H9 (cell line): ENCODE measurements around the gene DMD. TPM values are rescaled to one million over a fixed set of nuclear protein-coding genes. Genes with fewer than 3 reads are reported as not detected.

ENCODE experiments used
- DNase-seq: peaks from one replicate; pipeline ENCODE4 v3.0.0-alpha.2; 2017
- H2AFZ ChIP-seq: one replicate; pipeline ENCODE4 v1.6.1; 2013; ENCODE audit warnings: mild to moderate bottlenecking, low read length, control low read depth, moderate library complexity
- H2AK5ac ChIP-seq: 2 replicates; pipeline ENCODE4 v1.6.1; 2013; ENCODE audit warnings: low read length, control low read depth, mixed read lengths; ENCODE audit not compliant: insufficient read length
- H2BK120ac ChIP-seq: one replicate; pipeline ENCODE4 v1.6.1; 2013; ENCODE audit warnings: low read depth, mild to moderate bottlenecking, low read length, control low read depth, inconsistent platforms; ENCODE audit not compliant: poor library complexity, severe bottlenecking
- H2BK12ac ChIP-seq: 2 replicates; pipeline ENCODE4 v1.6.1; 2013; ENCODE audit warnings: low read length, control low read depth, mixed read lengths, low read depth; ENCODE audit not compliant: insufficient read length
- H2BK15ac ChIP-seq: 2 replicates; pipeline ENCODE4 v1.6.1; 2013; ENCODE audit warnings: low read depth, low read length, control low read depth
- H2BK20ac ChIP-seq: one replicate; pipeline ENCODE4 v1.6.1; 2013; ENCODE audit warnings: low read depth, mild to moderate bottlenecking, low read length, control low read depth, inconsistent platforms; ENCODE audit not compliant: poor library complexity, severe bottlenecking
- H2BK5ac ChIP-seq: 2 replicates; pipeline ENCODE4 v1.6.1; 2013; ENCODE audit warnings: low read length, control low read depth, mixed read lengths; ENCODE audit not compliant: insufficient read length
- H3K14ac ChIP-seq: 2 replicates; pipeline ENCODE4 v1.6.1; 2013; ENCODE audit warnings: low read length, control low read depth; ENCODE audit not compliant: insufficient read depth
- H3K18ac ChIP-seq: 2 replicates; pipeline ENCODE4 v1.6.1; 2013; ENCODE audit warnings: low read depth, mild to moderate bottlenecking, mixed read lengths, low read length, control low read depth; ENCODE audit not compliant: insufficient read length
- H3K23ac ChIP-seq: 2 replicates; pipeline ENCODE4 v1.6.1; 2013; ENCODE audit warnings: low read length, control low read depth, mixed read lengths, low read depth; ENCODE audit not compliant: insufficient read length
- H3K23me2 ChIP-seq: 2 replicates; pipeline ENCODE4 v1.6.1; 2013; ENCODE audit warnings: low read depth, mild to moderate bottlenecking, mixed read lengths, low read length, control low read depth; ENCODE audit not compliant: insufficient read length, poor library complexity, severe bottlenecking
- H3K27ac ChIP-seq: 2 replicates; pipeline ENCODE4 v1.5.1; 2013; ENCODE audit warnings: low read length, control low read depth, mixed read lengths, low read depth; ENCODE audit not compliant: insufficient read length
- H3K27me3 ChIP-seq: 2 replicates; pipeline ENCODE4 v1.6.1; 2013; ENCODE audit warnings: low read length, control low read depth, inconsistent platforms; ENCODE audit not compliant: insufficient read depth
- H3K4ac ChIP-seq: 2 replicates; pipeline ENCODE4 v1.6.1; 2013; ENCODE audit warnings: low read depth, mild to moderate bottlenecking, control low read depth, inconsistent platforms, low read length, moderate library complexity
- H3K4me1 ChIP-seq: 2 replicates; pipeline ENCODE4 v1.6.1; 2013; ENCODE audit warnings: low read length, control low read depth, inconsistent platforms; ENCODE audit not compliant: insufficient read depth
- H3K4me2 ChIP-seq: 2 replicates; pipeline ENCODE4 v1.6.1; 2013; ENCODE audit warnings: low read length, control low read depth, mixed read lengths; ENCODE audit not compliant: insufficient read length, insufficient read depth
- H3K56ac ChIP-seq: 2 replicates; pipeline ENCODE4 v1.6.1; 2013; ENCODE audit warnings: low read depth, mild to moderate bottlenecking, mixed read lengths, low read length, control low read depth; ENCODE audit not compliant: insufficient read length
- H3K79me1 ChIP-seq: 2 replicates; pipeline ENCODE4 v1.6.1; 2013; ENCODE audit warnings: low read depth, mild to moderate bottlenecking, moderate library complexity, low read length, control low read depth, inconsistent platforms; ENCODE audit not compliant: insufficient read depth, poor library complexity, severe bottlenecking
- H3K79me2 ChIP-seq: 2 replicates; pipeline ENCODE4 v1.6.1; 2013; ENCODE audit warnings: low read length, control low read depth, inconsistent platforms; ENCODE audit not compliant: insufficient read depth
- H3K9ac ChIP-seq: 2 replicates; pipeline ENCODE4 v1.6.1; 2013; ENCODE audit warnings: low read length, control low read depth, mixed read lengths; ENCODE audit not compliant: insufficient read length; ENCODE audit errors: extremely low read depth
- H3K9me3 ChIP-seq: one replicate; pipeline ENCODE4 v1.6.1; 2013; ENCODE audit warnings: low read depth, low read length, inconsistent platforms; ENCODE audit not compliant: control insufficient read depth
- H3T11ph ChIP-seq: one replicate; pipeline ENCODE4 v1.6.1; 2013; ENCODE audit warnings: mild to moderate bottlenecking, low read length, control low read depth, inconsistent platforms
- H4K20me1 ChIP-seq: one replicate; pipeline ENCODE4 v1.6.1; 2013; ENCODE audit not compliant: control insufficient read depth, insufficient read length, insufficient read depth
- H4K5ac ChIP-seq: 2 replicates; pipeline ENCODE4 v1.6.1; 2013; ENCODE audit warnings: low read depth, mild to moderate bottlenecking, mixed read lengths, low read length, control low read depth; ENCODE audit not compliant: insufficient read length
- H4K8ac ChIP-seq: replicated peaks from 2 replicates; pipeline ENCODE4 v1.6.1; 2013; ENCODE audit warnings: low read length, control low read depth, mixed read lengths, low read depth; ENCODE audit not compliant: insufficient read length
- H4K91ac ChIP-seq: 2 replicates; pipeline ENCODE4 v1.6.1; 2013; ENCODE audit warnings: low read depth, mild to moderate bottlenecking, moderate library complexity, mixed read lengths, low read length, control low read depth; ENCODE audit not compliant: insufficient read length
- H3K27ac Mint-ChIP-seq, 3 experiments: 2 replicates in 2 of 3; 3 replicates in 1 of 3; pipeline ENCODE4 v1.8.0; 2020 to 2021; ENCODE audit warnings: mixed read lengths in 3 of 3, mild to moderate bottlenecking in 1 of 3, moderate library complexity in 1 of 3
- H3K27me3 Mint-ChIP-seq: 2 replicates; pipeline ENCODE4 v1.8.0; 2021; ENCODE audit warnings: low read depth, mild to moderate bottlenecking, moderate library complexity, mixed read lengths
- H3K36me3 Mint-ChIP-seq, 3 experiments: 2 replicates in 2 of 3; 3 replicates in 1 of 3; pipeline ENCODE4 v1.8.0; 2020 to 2021; ENCODE audit warnings: low read depth in 3 of 3, mixed read lengths in 3 of 3; ENCODE audit not compliant: insufficient read depth in 1 of 3
- H3K4me1 Mint-ChIP-seq, 2 experiments: 2 replicates each; pipeline ENCODE4 v1.8.0; 2020; ENCODE audit warnings: mixed read lengths in 2 of 2
- H3K4me3 Mint-ChIP-seq, 2 experiments: 2 replicates in 1 of 2; 3 replicates in 1 of 2; pipeline ENCODE4 v1.8.0; 2020 to 2021; ENCODE audit warnings: mild to moderate bottlenecking in 2 of 2, mixed read lengths in 2 of 2, moderate library complexity in 1 of 2
- H3K9me3 Mint-ChIP-seq, 2 experiments: 2 replicates in 1 of 2; 3 replicates in 1 of 2; pipeline ENCODE4 v1.8.0; 2020; ENCODE audit warnings: mild to moderate bottlenecking in 2 of 2, mixed read lengths in 2 of 2, moderate library complexity in 1 of 2
- CTCF ChIP-seq: fragments of 200-600 bp; sonication (generic); conservative IDR thresholded peaks from 3 replicates; pipeline ENCODE4 v1.8.0; 2021; ENCODE audit warnings: antibody characterized with exemption, mild to moderate bottlenecking
- WGBS: extraction: QIAGEN DNeasy Blood & Tissue Kit; methylation state at CpG from one replicate; pipeline ENCODE4 v1.1.7; 2013; ENCODE audit warnings: missing lambda C conversion rate, low lambda C conversion rate, mixed read lengths; ENCODE audit not compliant: insufficient read length; ENCODE audit errors: extremely low coverage; 5-methylcytosine and 5-hydroxymethylcytosine counted together
- total RNA-seq: library from RNA; stranded (reverse); gene quantifications from 2 replicates; pipeline ENCODE4 v1.2.1, GENCODE V29; 2021

Gene DMD
- total RNA-seq, 1 experiment from 2014 or later = 3.8 TPM

DNA sequence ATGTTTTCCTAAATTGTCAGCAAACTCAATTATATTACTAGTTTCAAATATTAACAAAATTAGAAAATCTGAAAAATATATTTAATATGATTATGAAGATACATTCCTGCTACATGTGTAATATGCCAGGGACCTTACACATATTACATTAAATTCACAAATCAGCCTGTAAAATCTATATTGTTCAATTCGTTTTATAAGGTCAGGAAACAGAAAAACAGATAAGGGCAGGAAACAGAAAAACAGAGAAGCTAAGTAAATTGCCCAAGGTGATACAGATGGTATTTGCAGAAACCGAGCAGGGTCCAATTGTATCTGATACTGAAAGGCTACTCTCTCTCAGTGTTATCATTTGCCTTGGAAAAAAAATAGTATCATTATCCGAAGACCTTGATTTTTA, 739.0 kb downstream of the DMD start:
- no peaks in the 10 kb centered on the region for H3K27me3 ChIP-seq
- no peak overlapping the region for H2AK5ac ChIP-seq
- no peaks in the 10 kb centered on the region for H3K4me1 ChIP-seq
- peaks cover 3 to 32% of the 10 kb centered on the region in 2 experiments; a peak in 4 of 5 replicates for H3K9me3 Mint-ChIP-seq
- no peak overlapping the region for H2BK5ac ChIP-seq
- H2BK20ac ChIP-seq = no peak overlapping the region
- no peak overlapping the region for H3K18ac ChIP-seq
- no peak overlapping the region for H3K23ac ChIP-seq
- H3K4me1 Mint-ChIP-seq = no peaks in the 10 kb centered on the region
- H3K9me3 ChIP-seq = no peaks in the 10 kb centered on the region
- no peak overlapping the region for H3K4ac ChIP-seq
- no peaks in the 10 kb centered on the region for H3K79me2 ChIP-seq
- no peak overlapping the region for H4K8ac ChIP-seq
- no peaks in the 10 kb centered on the region; a peak in 1 of 7 replicates for H3K36me3 Mint-ChIP-seq
- H3K14ac ChIP-seq = no peak overlapping the region
- TF ChIP-seq CTCF = no peak
- H2AFZ ChIP-seq = no peak overlapping the region
- no peaks in the 10 kb centered on the region for H4K20me1 ChIP-seq
- no peak overlapping the region for H3K9ac ChIP-seq
- no peak overlapping the region for H3K27ac Mint-ChIP-seq
- H3K27ac ChIP-seq = no peak overlapping the region
- H2BK12ac ChIP-seq = no peak overlapping the region
- H3K4me2 ChIP-seq = no peak overlapping the region
- no peak for DNase-seq
- H3K27me3 Mint-ChIP-seq = no peaks in the 10 kb centered on the region
- H3T11ph ChIP-seq = no peak overlapping the region
- no peak overlapping the region for H2BK120ac ChIP-seq
- no peak overlapping the region for H3K56ac ChIP-seq
- H4K91ac ChIP-seq = no peak overlapping the region
- WGBS = no CpG with 5 or more reads among the region's 3 CpGs
- H3K23me2 ChIP-seq = no peaks in the 10 kb centered on the region
- no peak overlapping the region for H4K5ac ChIP-seq
- no peak overlapping the region for H3K4me3 Mint-ChIP-seq
- no peaks in the 10 kb centered on the region for H3K79me1 ChIP-seq
- H2BK15ac ChIP-seq = no peak overlapping the region
